ENCODE measurements around the gene ARHGAP24. TPM values are rescaled to one million over a fixed set of nuclear protein-coding genes. Genes with fewer than 3 reads are reported as not detected.

ARHGAP24 gene
- polyA plus RNA-seq, 1 donor, result 110 TPM

- DNase-seq, result no peak
These were observed 225.4 kb downstream of the ARHGAP24 start for GRCh38 chr4:85700362-85700761.

- no peak for DNase-seq
These were observed 226.9 kb downstream of the ARHGAP24 start for GRCh38 chr4:85701861-85702321.

- DNase-seq, result no peak
These were observed 228.1 kb downstream of the ARHGAP24 start for GRCh38 chr4:85703096-85703495.

GRCh38 chr4:85707611-85708010 lies 232.7 kb downstream of the ARHGAP24 start:
- DNase-seq, result no peak

GRCh38 chr4:85708468-85708867 lies 233.5 kb downstream of the ARHGAP24 start:
- no peak for DNase-seq

- DNase-seq, result no peak
These were observed 238.1 kb downstream of the ARHGAP24 start for GRCh38 chr4:85713005-85713404.

- DNase-seq, result no peak
These were observed 241.2 kb downstream of the ARHGAP24 start for GRCh38 chr4:85715991-85716737.

GRCh38 chr4:85717351-85717750 lies 242.4 kb downstream of the ARHGAP24 start:
- no peak for DNase-seq

GRCh38 chr4:85717847-85718246 lies 242.9 kb downstream of the ARHGAP24 start:
- DNase-seq, result no peak

GRCh38 chr4:85720735-85721134 lies 245.8 kb downstream of the ARHGAP24 start:
- DNase-seq, result no peak

- DNase-seq, result no peak
These were observed 247.5 kb downstream of the ARHGAP24 start for GRCh38 chr4:85722401-85722800.

GRCh38 chr4:85722807-85723206 lies 247.9 kb downstream of the ARHGAP24 start:
- no peak for DNase-seq

- no peak for DNase-seq
These were observed 250.0 kb downstream of the ARHGAP24 start for GRCh38 chr4:85724791-85725563.

- no peak for DNase-seq
These were observed 250.8 kb downstream of the ARHGAP24 start for GRCh38 chr4:85725721-85726170.

- no peak for DNase-seq
These were observed 251.6 kb downstream of the ARHGAP24 start for GRCh38 chr4:85726555-85726954.

- DNase-seq, result no peak
These were observed 253.5 kb downstream of the ARHGAP24 start for GRCh38 chr4:85728464-85728863.

- DNase-seq, result no peak
These were observed 257.2 kb downstream of the ARHGAP24 start for GRCh38 chr4:85732124-85732523.

- DNase-seq, result no peak
These were observed 258.8 kb downstream of the ARHGAP24 start for GRCh38 chr4:85733798-85734197.

GRCh38 chr4:85734424-85734831 lies 259.5 kb downstream of the ARHGAP24 start:
- DNase-seq, result no peak

GRCh38 chr4:85736571-85736970 lies 261.6 kb downstream of the ARHGAP24 start:
- no peak for DNase-seq

GRCh38 chr4:85737254-85737653 lies 262.3 kb downstream of the ARHGAP24 start:
- no peak for DNase-seq

- DNase-seq, result no peak
These were observed 263.8 kb downstream of the ARHGAP24 start for GRCh38 chr4:85738721-85739120.

- DNase-seq, result no peak
These were observed 265.5 kb downstream of the ARHGAP24 start for GRCh38 chr4:85740431-85740861.
